OCI-M2 (cell line): ENCODE results near the gene GRHPR.
"Not testable (repeated sequence)": the region's sequence is repeated elsewhere in the genome, so short reads cannot be mapped to it uniquely, and the experiment has no call there.

Experiments
- DNase-seq: peaks from one replicate; lab custom pipeline; 2025; ENCODE audit not compliant: unreplicated experiment; lab: John Stamatoyannopoulos, UW

GRHPR gene

GRCh38 chr9:37476930-37477329, 54.4 kb downstream of the GRHPR start:
- DNase-seq, result no peak

- DNase-seq, result not testable (repeated sequence)
Measured at GRCh38 chr9:37477443-37477842, 54.9 kb downstream of the GRHPR start.

DNA sequence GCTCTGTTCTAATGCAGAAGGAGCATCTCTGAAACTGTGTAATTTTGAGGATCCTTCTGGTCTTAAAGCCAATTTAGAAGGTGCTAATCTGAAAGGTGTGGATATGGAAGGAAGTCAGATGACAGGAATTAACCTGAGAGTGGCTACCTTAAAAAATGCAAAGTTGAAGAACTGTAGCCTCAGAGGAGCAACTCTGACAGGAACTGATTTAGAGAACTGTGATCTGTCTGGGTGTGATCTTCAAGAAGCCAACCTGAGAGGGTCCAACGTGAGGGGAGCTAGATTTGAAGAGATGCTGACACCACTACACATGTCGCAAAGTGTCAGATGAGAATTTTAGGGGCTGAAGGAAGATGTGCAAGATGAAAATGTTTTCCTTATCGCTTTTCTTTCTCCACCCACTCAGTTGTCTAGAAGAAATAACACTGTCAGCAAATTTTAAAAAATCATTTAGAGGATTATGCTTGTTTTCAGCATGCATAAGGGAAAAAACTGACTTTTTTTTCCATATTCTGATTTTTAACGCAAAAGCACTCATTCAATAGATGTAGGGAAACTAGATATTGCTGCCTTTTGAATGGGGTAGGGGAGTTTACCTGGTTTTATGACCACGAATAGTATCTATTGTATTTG, 55.6 kb downstream of the GRHPR start:
- DNase-seq, result not testable (repeated sequence)

DNA sequence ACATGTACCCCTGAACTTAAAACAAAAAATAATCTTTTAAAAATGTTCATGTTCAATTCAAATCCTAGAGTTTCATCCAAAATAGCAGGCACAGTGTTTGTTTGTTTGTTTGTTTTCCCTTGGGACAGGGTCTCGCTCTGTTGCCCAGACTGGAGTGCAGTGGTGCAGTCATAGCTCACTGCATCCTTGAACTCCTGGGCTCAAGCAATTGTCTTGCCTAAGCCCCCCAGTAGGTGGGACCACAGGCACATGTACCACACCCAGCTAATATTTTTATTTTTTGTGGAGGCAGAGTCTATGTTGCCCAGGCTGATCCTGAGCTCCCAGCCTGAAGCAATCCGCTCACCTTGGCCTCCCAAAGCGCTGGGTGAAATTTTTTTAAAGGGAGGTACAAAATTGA, 58.3 kb downstream of the GRHPR start:
- no peak for DNase-seq

DNA sequence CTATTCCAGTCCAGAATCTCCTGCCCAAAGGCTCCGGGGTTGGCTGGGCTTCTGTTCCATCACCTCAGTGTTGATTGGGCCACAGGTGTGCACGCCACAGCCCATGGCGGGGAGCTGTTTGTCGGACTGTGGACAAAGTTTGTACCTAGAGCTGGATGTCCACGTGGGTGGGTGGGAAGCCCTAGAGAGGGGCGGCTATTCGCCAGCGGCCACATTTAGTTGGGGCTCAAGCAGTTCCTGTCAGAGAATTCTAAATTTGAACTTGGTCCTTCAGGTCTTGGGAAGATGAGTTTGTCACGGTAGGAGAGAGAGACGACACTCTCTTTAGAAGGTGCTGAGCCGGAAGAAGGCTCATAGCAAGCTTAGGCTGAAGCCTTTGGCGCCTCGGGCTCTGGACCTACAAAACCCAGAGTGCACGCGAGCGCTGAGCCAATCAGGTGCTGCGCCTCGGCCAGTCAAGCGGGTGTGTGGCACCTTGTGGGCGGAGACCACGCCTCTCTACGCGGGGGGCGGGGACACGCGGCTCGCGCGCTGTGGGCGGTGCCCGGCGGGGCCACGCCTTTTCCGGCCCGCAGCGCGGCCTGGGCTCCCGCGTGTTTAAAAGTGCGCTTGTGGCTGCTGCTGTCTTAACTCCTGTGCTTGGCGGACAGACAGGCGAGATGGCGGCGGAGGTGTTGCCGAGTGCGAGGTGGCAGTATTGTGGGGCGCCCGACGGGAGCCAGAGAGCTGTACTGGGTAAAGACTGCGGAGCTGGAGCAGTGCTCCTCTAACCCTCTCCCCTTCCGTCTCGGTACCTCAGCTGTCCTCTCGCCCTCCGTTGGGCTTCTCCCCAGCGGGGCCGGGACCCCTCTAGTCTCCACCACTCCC, 63.1 kb downstream of the GRHPR start, which contains the start of gene POLR1E:
TSS of gene POLR1E (plus strand) at position 560 of the 867 bp plus-strand sequence. CDS start at position 660, 100 bp downstream.
- DNase-seq, result peak; percentile 51

DNA sequence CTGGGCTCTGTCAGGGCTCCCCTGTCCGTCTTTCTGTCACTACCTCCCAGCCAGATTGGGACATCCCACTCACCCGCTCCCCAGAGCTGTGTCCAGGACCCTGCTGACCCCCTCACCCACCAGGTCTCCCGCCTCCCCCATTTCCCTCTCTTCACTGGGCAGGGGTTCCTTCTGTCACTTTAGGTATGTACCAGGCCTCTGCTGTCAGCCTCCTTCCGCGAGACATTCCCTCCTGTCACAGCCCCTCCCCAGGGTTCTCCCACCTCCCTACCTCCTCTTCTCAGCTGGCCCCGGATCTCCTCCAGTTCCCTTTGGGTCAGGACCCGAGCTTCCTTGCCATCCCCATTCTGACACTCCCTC, 63.7 kb downstream of the GRHPR start:
- no peak for DNase-seq
